Ureter (tissue), 1 donor: Measurements from ENCODE around the gene CACNG4. TPM values are rescaled to one million over a fixed set of nuclear protein-coding genes. Genes with fewer than 3 reads are reported as not detected.

Source experiments
- DNase-seq: peaks from one replicate; pipeline ENCODE4 v3.0.0-alpha.2; 2020; ENCODE audit warnings: low spot score
- total RNA-seq: library from RNA; stranded (reverse); gene quantifications from one replicate; pipeline ENCODE4 v1.2.4, GENCODE V29; 2023
- donor health status: DM: yes; HTN: yes; CAD: no.

CACNG4 gene
- total RNA-seq, 1 donor from 2014 or later: 0.57 TPM

- DNase-seq: no peak
Observed at GRCh38 chr17:67041941-67042899, 77.7 kb downstream of the CACNG4 start.

GRCh38 chr17:67043283-67043682 lies 78.8 kb downstream of the CACNG4 start:
- DNase-seq: no peak

- DNase-seq: no peak
Observed at GRCh38 chr17:67044016-67044772, 79.7 kb downstream of the CACNG4 start, which contains the start of gene CACNG1. Gene CACNG1 (plus strand): TSS chr17:67044554. CDS start chr17:67044661, 107 bp downstream.

GRCh38 chr17:67044940-67045339 lies 80.4 kb downstream of the CACNG4 start:
- DNase-seq: no peak

- no peak for DNase-seq
Observed at GRCh38 chr17:67046398-67046797, 81.9 kb downstream of the CACNG4 start.

- no peak for DNase-seq
Observed at GRCh38 chr17:67047382-67047781, 82.9 kb downstream of the CACNG4 start.

- DNase-seq: no peak
Observed at GRCh38 chr17:67049025-67049739, 84.7 kb downstream of the CACNG4 start.

- no peak for DNase-seq
Observed at GRCh38 chr17:67050066-67050465, 85.6 kb downstream of the CACNG4 start.

GRCh38 chr17:67050471-67051154 lies 86.1 kb downstream of the CACNG4 start:
- no peak for DNase-seq

- DNase-seq: no peak
Observed at GRCh38 chr17:67051155-67051538, 86.6 kb downstream of the CACNG4 start.

- DNase-seq: no peak
Observed at GRCh38 chr17:67051837-67052236, 87.3 kb downstream of the CACNG4 start.

GRCh38 chr17:67052720-67053437 lies 88.4 kb downstream of the CACNG4 start:
- DNase-seq: no peak

GRCh38 chr17:67053438-67054000 lies 89.0 kb downstream of the CACNG4 start:
- DNase-seq: no peak

GRCh38 chr17:67054011-67054591 lies 89.6 kb downstream of the CACNG4 start:
- no peak for DNase-seq

- DNase-seq: no peak
Observed at GRCh38 chr17:67054608-67055007, 90.1 kb downstream of the CACNG4 start.

- DNase-seq: no peak
Observed at GRCh38 chr17:67055041-67055443, 90.5 kb downstream of the CACNG4 start.

- DNase-seq: peak; percentile 33
Observed at GRCh38 chr17:67055811-67056745, 91.6 kb downstream of the CACNG4 start.

- DNase-seq: peak; percentile 28
Observed at GRCh38 chr17:67056746-67057490, 92.4 kb downstream of the CACNG4 start.
